ENCODE measurements around the gene EFNA5.

GRCh38 chr5:107458322-107458721 is 212.4 kb downstream of the EFNA5 start:
- no peak for TF ChIP-seq CTCF (IDR thresholded peaks at IDR 0.05; ENCODE audit: low read length)
- no peak for TF ChIP-seq EZH2 (IDR thresholded peaks at IDR 0.05; ENCODE audit: borderline replicate concordance, low read length)

Data from OCI-LY1 (cell line).